CD4-positive, alpha-beta memory T cell (primary cell): ENCODE measurements around the gene HOXB2. TPM values are rescaled to one million over a fixed set of nuclear protein-coding genes. Genes with fewer than 3 reads are reported as not detected.
"Not testable (repeated sequence)": the region's sequence is repeated elsewhere in the genome, so short reads cannot be mapped to it uniquely, and the experiment has no call there.

Experiments used
- CTCF ChIA-PET: fragments of 350-600 bp; sonication (Branson Sonifier 250); formaldehyde crosslinking; loops from one replicate; lab custom pipeline; 2021; ENCODE audit warnings: inconsistent platforms; ENCODE audit not compliant: partially characterized antibody; lab: Charles Lee
- POLR2A ChIA-PET: fragments of 350-600 bp; sonication (Branson Sonifier 250); formaldehyde crosslinking; loops from one replicate; lab custom pipeline; 2021; ENCODE audit not compliant: partially characterized antibody; lab: Charles Lee
- DNase-seq, 5 donors: peaks; one replicate each; pipeline versions ENCODE4 v3.0.0 to v3.0.0-alpha.2; 2020 to 2022; ENCODE audit warnings: mixed read lengths in 1 of 5
- H3K27ac ChIP-seq: one replicate; pipeline ENCODE4 v1.7.0; 2013; ENCODE audit warnings: low read depth, low read length
- H3K27me3 ChIP-seq: 2 replicates; pipeline ENCODE4 v1.7.0; 2013; ENCODE audit warnings: mild to moderate bottlenecking, low read length, moderate library complexity; ENCODE audit not compliant: insufficient read depth
- H3K36me3 ChIP-seq: 2 replicates; pipeline ENCODE4 v1.7.0; 2013; ENCODE audit warnings: mild to moderate bottlenecking, low read length, moderate library complexity; ENCODE audit not compliant: insufficient read depth
- H3K4me1 ChIP-seq: 2 replicates; pipeline ENCODE4 v1.7.0; 2013; ENCODE audit warnings: mild to moderate bottlenecking, low read length, moderate library complexity; ENCODE audit not compliant: insufficient read depth
- H3K4me3 ChIP-seq, 2 donors: one replicate each; pipeline ENCODE4 v1.7.0; 2013; ENCODE audit warnings: low read length in 2 of 2, mild to moderate bottlenecking in 1 of 2
- H3K9me3 ChIP-seq, 2 donors: one replicate each; pipeline ENCODE4 v1.7.0; 2013; ENCODE audit warnings: low read length in 2 of 2, control low read depth in 1 of 2; ENCODE audit not compliant: control insufficient read depth in 1 of 2
- H3K27ac Mint-ChIP-seq, 7 donors: one replicate each; pipeline ENCODE4 v1.8.0; 2020 to 2021; ENCODE audit warnings: mixed read lengths in 7 of 7, mild to moderate bottlenecking in 6 of 7, inconsistent platforms in 3 of 7, moderate library complexity in 3 of 7
- H3K27me3 Mint-ChIP-seq, 2 donors: one replicate each; pipeline ENCODE4 v1.8.0; 2020 to 2021; ENCODE audit warnings: mixed read lengths in 2 of 2
- H3K36me3 Mint-ChIP-seq, 2 donors: one replicate each; pipeline ENCODE4 v1.8.0; 2020 to 2021; ENCODE audit warnings: mixed read lengths in 2 of 2, inconsistent platforms in 1 of 2, mild to moderate bottlenecking in 1 of 2
- H3K4me1 Mint-ChIP-seq, 4 donors: one replicate each; pipeline ENCODE4 v1.8.0; 2020 to 2021; ENCODE audit warnings: mixed read lengths in 4 of 4, mild to moderate bottlenecking in 1 of 4
- H3K4me3 Mint-ChIP-seq, 8 donors: one replicate each; pipeline ENCODE4 v1.8.0; 2020 to 2021; ENCODE audit warnings: mixed read lengths in 8 of 8, mild to moderate bottlenecking in 7 of 8, moderate library complexity in 6 of 8, inconsistent platforms in 3 of 8
- H3K9me3 Mint-ChIP-seq, 8 donors: one replicate each; pipeline ENCODE4 v1.8.0; 2020 to 2021; ENCODE audit warnings: mixed read lengths in 8 of 8, mild to moderate bottlenecking in 5 of 8, inconsistent platforms in 3 of 8, moderate library complexity in 1 of 8
- intact Hi-C: fragments of 100-400 bp; cut with micrococcal nuclease; formaldehyde crosslinking; loops from one replicate; pipeline ENCODE4 v1.15.1; 2023
- polyA plus RNA-seq, 2 donors: library from polyadenylated mRNA; unstranded; fragments of 300-500 nt; fragmentation: Illumina TruSeq; gene quantifications; one replicate each; pipeline ENCODE4 v1.2.3, GENCODE V29; 2021
- total RNA-seq, 2 experiments: library from RNA; stranded (reverse); gene quantifications; one replicate each; pipeline ENCODE4 v1.2.3, GENCODE V29; 2021

The HOXB2 gene
- total and polyA plus RNA-seq, 4 experiments from 2014 or later: 12.7 to 39.2 (median 35.4) TPM

GRCh38 chr17:48541036-48541576, 3.8 kb downstream of the HOXB2 start:
- peak in 1 of 5 donors; percentile 10 for DNase-seq
- Mint-ChIP-seq H3K4me1 (peaks cover 8 to 56% (median 28%) of the 10 kb centered on the region in 4 donors), H3K9me3 (no peaks in the 10 kb centered on the region), H3K27me3 (peaks cover 6 to 7% of the 10 kb centered on the region in 2 donors), H3K4me3 (peak overlapping the region; percentile 94 to 100 (median 98)), H3K36me3 (peaks cover 0 to 20% of the 10 kb centered on the region in 2 donors), H3K27ac (peak overlapping the region; percentile 87 to 99 (median 98))
- ChIA-PET CTCF (interaction anchor here (0.9 to 1.7 kb wide), 7 partner anchors 30 to 77 kb away, joined by 3 to 4 read pairs (median 3); no protein-coding TSS in a partner anchor), POLR2A (interaction anchor here (0.8 to 3.0 kb wide), 21 partner anchors 8 to 651 kb away, joined by 3 to 16 read pairs (median 4); no protein-coding TSS in a partner anchor)
- Histone ChIP-seq H3K4me3 (peak overlapping the region; percentile 72 to 78), H3K9me3 (no peaks in the 10 kb centered on the region), H3K36me3 (no peaks in the 10 kb centered on the region), H3K4me1 (peaks cover 20% of the 10 kb centered on the region), H3K27ac (peak overlapping the region; percentile 86), H3K27me3 (no peaks in the 10 kb centered on the region)
- intact Hi-C loops: loop anchor here (5.0 kb wide), 2 partner anchors 34 to 49 kb away; no protein-coding TSS in a partner anchor

- ChIA-PET POLR2A (interaction anchor here (0.9 to 3.0 kb wide), 7 partner anchors 11 to 47 kb away, joined by 3 to 16 read pairs (median 4); no protein-coding TSS in a partner anchor), CTCF (interaction anchor here (0.5 to 1.8 kb wide), 8 partner anchors 10 to 214 kb away, joined by 3 to 7 read pairs (median 3); partner anchors contain the start of gene HOXB5)
- no peak for DNase-seq
- Histone ChIP-seq H3K27ac (peak overlapping the region; percentile 5), H3K4me1 (peaks cover 12% of the 10 kb centered on the region), H3K27me3 (no peaks in the 10 kb centered on the region), H3K36me3 (no peaks in the 10 kb centered on the region), H3K4me3 (no peak overlapping the region), H3K9me3 (no peaks in the 10 kb centered on the region)
- no peaks in the 10 kb centered on the region for H3K9me3 Mint-ChIP-seq
- intact Hi-C loops: loop anchor here (5.0 kb wide), 2 partner anchors 33 to 48 kb away; no protein-coding TSS in a partner anchor
- peaks cover 6% of the 10 kb centered on the region in 2 donors for H3K27me3 Mint-ChIP-seq
- peaks cover 3 to 49% (median 22%) of the 10 kb centered on the region in 4 donors for H3K4me1 Mint-ChIP-seq
- peak overlapping the region in 6 of 7 donors; percentile 26 to 95 (median 82) for H3K27ac Mint-ChIP-seq
- H3K36me3 Mint-ChIP-seq: peaks cover 0 to 20% of the 10 kb centered on the region in 2 donors
- peak overlapping the region in 7 of 8 donors; percentile 1 to 85 (median 68) for H3K4me3 Mint-ChIP-seq
These were observed 4.7 kb downstream of the HOXB2 start for GRCh38 chr17:48540213-48540612.

DNA sequence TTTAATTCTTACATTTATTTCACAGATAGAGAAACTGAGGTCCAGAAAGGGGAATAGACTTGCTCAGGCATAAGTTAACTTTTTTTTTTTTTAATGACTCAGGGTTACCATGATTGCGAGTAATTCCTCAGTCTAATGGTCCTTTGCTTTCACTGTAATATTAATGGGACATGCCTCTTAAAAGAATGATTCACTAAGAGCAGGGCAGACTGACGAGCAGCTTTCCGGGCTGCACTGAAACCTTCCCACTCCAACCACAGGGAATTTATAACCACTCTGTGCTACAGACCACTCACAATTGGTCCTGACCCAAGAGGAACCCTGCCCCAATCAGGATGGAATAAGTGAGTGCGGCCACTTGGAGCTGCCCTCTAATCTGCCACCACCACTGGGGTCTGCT, 5.7 kb downstream of the HOXB2 start:
- Mint-ChIP-seq H3K4me3 (no peak overlapping the region), H3K9me3 (no peaks in the 10 kb centered on the region), H3K36me3 (peaks cover 0 to 20% of the 10 kb centered on the region in 2 donors), H3K27me3 (peaks cover 6% of the 10 kb centered on the region in 2 donors), H3K27ac (no peak overlapping the region), H3K4me1 (peaks cover 3 to 39% (median 20%) of the 10 kb centered on the region in 4 donors)
- peaks cover 6% of the 10 kb centered on the region for H3K4me1 ChIP-seq
- CTCF ChIA-PET: interaction anchor here (1.7 to 1.8 kb wide), 2 partner anchors 46 to 54 kb away, joined by 5 to 7 read pairs; partner anchors contain the start of gene HOXB5
- DNase-seq: no peak
- intact Hi-C loops: no loop called here
- H3K27me3 ChIP-seq: no peaks in the 10 kb centered on the region
- POLR2A ChIA-PET: interaction anchor here (3.0 kb wide), 1 partner anchor 16 kb away, joined by 16 read pairs; no protein-coding TSS in a partner anchor
- no peaks in the 10 kb centered on the region for H3K36me3 ChIP-seq
- no peak overlapping the region for H3K27ac ChIP-seq
- H3K4me3 ChIP-seq: no peak overlapping the region
- H3K9me3 ChIP-seq: no peaks in the 10 kb centered on the region

- Histone ChIP-seq H3K27me3 (no peaks in the 10 kb centered on the region), H3K4me1 (peaks cover 6% of the 10 kb centered on the region), H3K4me3 (no peak overlapping the region), H3K9me3 (no peaks in the 10 kb centered on the region), H3K36me3 (no peaks in the 10 kb centered on the region), H3K27ac (no peak overlapping the region)
- intact Hi-C loops: no loop called here
- DNase-seq: no peak
- Mint-ChIP-seq H3K4me3 (peak overlapping the region in 1 of 8 donors; percentile 52), H3K4me1 (peaks cover 3 to 23% (median 13%) of the 10 kb centered on the region in 4 donors), H3K36me3 (peaks cover 0 to 11% of the 10 kb centered on the region in 2 donors), H3K9me3 (no peaks in the 10 kb centered on the region), H3K27me3 (peaks cover 0 to 7% of the 10 kb centered on the region in 2 donors), H3K27ac (peak overlapping the region in 1 of 7 donors; percentile 40)
- ChIA-PET POLR2A (no interaction called here), CTCF (no interaction called here)
These were observed 7.6 kb downstream of the HOXB2 start for GRCh38 chr17:48537316-48537715.

GRCh38 chr17:48535793-48536559, 8.9 kb downstream of the HOXB2 start:
- H3K4me3 ChIP-seq, H3K36me3 ChIP-seq, H3K4me3 Mint-ChIP-seq, H3K4me1 ChIP-seq, H3K27me3 Mint-ChIP-seq, H3K27ac Mint-ChIP-seq, H3K9me3 ChIP-seq, H3K9me3 Mint-ChIP-seq, DNase-seq, CTCF ChIA-PET, intact Hi-C loops, H3K27ac ChIP-seq, H3K27me3 ChIP-seq, H3K36me3 Mint-ChIP-seq: not testable (repeated sequence)
- peaks cover 3 to 13% (median 8%) of the 10 kb centered on the region in 4 donors for H3K4me1 Mint-ChIP-seq
- POLR2A ChIA-PET: interaction anchor here (0.6 kb wide), 1 partner anchor 112 kb away, joined by 4 read pairs; no protein-coding TSS in a partner anchor

GRCh38 chr17:48532261-48532660, 12.6 kb downstream of the HOXB2 start:
- intact Hi-C loops: no loop called here
- Histone ChIP-seq H3K36me3 (no peaks in the 10 kb centered on the region), H3K9me3 (no peaks in the 10 kb centered on the region), H3K27me3 (no peaks in the 10 kb centered on the region), H3K4me3 (no peak overlapping the region), H3K27ac (no peak overlapping the region), H3K4me1 (no peaks in the 10 kb centered on the region)
- no peaks in the 10 kb centered on the region for H3K4me1 Mint-ChIP-seq
- DNase-seq: no peak
- H3K36me3 Mint-ChIP-seq: no peaks in the 10 kb centered on the region
- no peaks in the 10 kb centered on the region for H3K9me3 Mint-ChIP-seq
- CTCF ChIA-PET: interaction anchor here (1.5 kb wide), 1 partner anchor 31 kb away, joined by 3 read pairs; no protein-coding TSS in a partner anchor
- H3K27me3 Mint-ChIP-seq: peaks cover 0 to 6% of the 10 kb centered on the region in 2 donors
- no peak overlapping the region for H3K4me3 Mint-ChIP-seq
- POLR2A ChIA-PET: no interaction called here
- H3K27ac Mint-ChIP-seq: peak overlapping the region in 1 of 7 donors; percentile 27

DNA sequence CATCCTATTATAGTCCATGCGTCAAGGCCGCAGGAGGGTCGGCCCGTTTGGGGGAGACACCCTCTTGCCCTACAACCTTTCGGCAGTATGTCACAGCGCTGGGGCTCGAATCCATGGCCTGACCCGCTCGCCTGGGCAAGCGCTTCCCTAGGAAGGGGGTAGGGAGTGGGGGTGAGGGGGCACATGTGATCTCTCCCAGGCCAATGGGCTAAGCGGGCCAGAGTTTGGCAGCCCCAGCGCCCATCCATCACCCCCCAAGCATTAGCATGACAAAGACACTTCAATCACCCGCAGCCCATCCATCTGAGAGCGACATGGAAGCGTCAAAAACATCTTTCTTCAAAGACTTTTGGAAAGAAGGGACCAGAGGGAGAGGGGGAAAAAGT, 14.0 kb downstream of the HOXB2 start, which contains the start of gene HOXB1:
TSS of gene HOXB1 (minus strand) at position 125 of the 386 bp plus-strand sequence. CDS start at position 18, 107 bp downstream.
- H3K4me1 ChIP-seq: no peaks in the 10 kb centered on the region
- Mint-ChIP-seq H3K36me3 (no peaks in the 10 kb centered on the region), H3K27me3 (peaks cover 9 to 12% of the 10 kb centered on the region in 2 donors), H3K4me1 (peaks cover 0 to 9% (median 1%) of the 10 kb centered on the region in 4 donors), H3K27ac (peak within 1 kb of the TSS in 1 of 7 donors; percentile 60), H3K9me3 (no peaks in the 10 kb centered on the region), H3K4me3 (no peak within 1 kb of the TSS)
- POLR2A ChIA-PET: no interaction called here
- DNase-seq: no peak
- intact Hi-C loops: no loop called here
- H3K9me3 ChIP-seq: no peaks in the 10 kb centered on the region
- H3K36me3 ChIP-seq: no peaks in the 10 kb centered on the region
- H3K4me3 ChIP-seq: no peak within 1 kb of the TSS
- CTCF ChIA-PET: no interaction called here
- H3K27ac ChIP-seq: no peak within 1 kb of the TSS
- H3K27me3 ChIP-seq: no peaks in the 10 kb centered on the region
